Stimulated activated CD4-positive, alpha-beta T cell treated with anti-CD3 and anti-CD28 coated beads, Interleukin-1b, Interleukin-23, amount 100 ng/mL, for 48 hours (primary cell): ENCODE measurements around the gene HDAC4.

ENCODE experiments used
- DNase-seq: peaks from one replicate; pipeline ENCODE4 v3.0.0-alpha.2; 2020

HDAC4 gene

DNA sequence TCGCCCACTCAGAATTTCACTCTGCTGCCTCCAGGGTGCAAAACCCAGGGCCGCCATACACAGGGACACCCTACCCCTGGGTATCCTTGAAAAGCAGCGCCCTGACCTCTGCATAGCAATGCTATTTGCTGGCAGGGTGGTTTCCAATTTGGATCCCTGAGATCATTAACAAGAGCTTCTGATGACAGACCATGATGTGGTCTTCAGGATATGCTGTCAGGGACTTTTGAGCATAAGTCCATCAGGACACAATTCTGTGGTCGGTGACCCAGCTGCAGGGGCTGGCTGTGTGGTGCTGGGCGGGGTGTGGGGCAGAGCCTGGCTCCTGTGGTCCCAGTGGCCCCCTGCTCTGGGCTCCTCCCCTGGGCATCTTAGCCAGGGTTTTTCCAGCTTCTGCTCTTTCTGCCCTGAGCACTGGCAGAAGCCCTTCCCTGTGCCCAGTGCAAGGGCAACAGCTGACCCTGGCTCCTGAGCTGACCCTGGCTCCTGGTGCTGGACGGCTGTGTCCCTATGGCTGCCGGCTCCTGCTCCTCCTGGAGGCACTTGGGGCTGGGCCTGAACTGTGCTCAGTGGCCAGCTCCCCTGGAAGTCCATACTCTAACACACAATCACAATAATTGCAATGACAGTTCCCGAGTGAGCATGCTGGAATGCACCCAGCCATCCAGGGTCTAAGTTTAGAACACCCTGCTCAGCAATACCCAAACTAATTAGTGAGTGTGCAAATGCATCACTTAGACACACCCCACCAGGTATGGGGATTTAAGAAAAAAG is 271.5 kb downstream of the HDAC4 start:
- DNase-seq = no peak

DNA sequence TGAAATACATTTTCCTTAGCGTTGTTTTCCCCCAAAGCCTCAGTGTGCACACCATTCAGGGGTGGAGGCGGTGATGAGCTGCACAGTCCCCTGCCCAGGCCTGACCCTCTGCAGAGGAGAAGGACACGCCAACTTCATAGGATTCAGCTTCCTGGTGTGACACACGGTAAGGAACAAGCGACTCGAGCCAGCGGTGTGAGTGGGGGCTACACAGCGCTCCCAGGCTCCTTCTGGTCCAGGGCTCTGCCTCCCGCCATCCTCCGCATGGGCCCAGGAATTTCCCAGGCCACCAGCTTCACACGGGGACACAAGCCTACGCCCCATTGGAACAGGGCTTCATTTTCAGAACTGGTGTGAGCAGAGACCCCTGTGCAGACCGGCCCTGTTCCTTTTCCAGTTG is 272.1 kb downstream of the HDAC4 start:
- no peak for DNase-seq

DNA sequence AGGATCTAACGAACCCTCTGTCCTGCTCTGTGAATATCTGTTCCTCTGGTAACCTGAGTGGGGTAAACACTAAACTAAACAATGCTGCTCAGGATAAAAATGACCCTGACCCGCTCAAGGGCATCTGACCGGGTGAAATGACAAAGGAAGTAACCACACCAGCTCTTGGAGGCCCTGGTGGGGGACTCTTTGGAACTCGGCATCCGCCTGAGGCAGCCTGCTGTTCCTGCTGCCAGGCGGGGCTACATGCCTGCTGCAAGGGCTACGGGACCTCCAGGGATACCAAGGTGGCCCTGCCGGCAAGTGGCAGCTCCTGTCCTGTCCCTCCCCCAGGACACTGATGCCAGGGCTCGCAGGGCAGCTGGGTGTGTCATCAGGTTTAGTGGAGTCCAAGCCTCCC is 273.3 kb downstream of the HDAC4 start:
- DNase-seq = no peak

DNA sequence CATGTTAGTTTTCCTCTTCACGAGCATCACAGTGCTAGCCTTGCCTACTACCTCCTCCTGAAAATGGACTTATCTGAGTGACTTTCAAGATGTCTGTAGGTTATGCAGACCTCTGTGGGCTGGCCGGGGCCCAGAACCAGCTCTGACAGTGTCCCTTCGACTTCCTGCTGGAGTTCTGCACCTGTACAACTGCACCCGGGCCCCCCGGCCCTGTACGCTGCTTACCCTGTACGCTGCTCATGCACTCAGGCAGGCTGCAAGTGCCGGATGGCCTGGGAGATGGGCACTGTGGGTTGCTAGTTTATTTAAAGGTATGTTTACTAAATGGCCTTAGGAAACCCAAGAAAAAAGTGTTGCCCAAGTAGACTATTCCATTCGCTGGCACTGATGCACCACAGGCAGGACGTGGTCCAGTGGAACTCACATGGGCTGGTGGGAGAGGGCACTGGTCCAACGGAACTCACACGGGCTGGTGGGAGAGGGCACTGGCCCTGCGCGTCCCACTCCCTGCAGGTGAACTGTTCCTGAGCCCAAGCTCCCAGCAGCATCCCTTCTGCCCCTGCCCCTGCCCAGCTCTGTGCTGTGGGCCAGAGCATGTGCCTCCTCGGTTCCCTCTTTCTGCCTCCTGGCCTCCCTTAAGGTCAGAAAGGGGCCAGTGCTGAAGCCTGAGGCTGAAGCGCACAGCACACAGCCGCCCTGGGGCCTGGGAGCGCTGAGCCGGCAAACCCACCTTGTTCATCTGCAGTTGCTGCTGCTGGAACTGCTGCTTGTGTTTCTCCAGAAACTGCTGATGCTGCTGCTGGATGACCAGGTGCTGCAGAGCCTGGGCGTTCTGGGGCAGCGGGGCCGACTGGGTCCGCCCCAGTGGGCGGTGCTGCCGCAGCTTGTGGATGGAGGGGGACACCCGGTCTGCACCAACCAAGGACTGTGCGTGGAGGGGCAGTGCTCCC is 274.8 kb downstream of the HDAC4 start:
- DNase-seq = no peak

DNA sequence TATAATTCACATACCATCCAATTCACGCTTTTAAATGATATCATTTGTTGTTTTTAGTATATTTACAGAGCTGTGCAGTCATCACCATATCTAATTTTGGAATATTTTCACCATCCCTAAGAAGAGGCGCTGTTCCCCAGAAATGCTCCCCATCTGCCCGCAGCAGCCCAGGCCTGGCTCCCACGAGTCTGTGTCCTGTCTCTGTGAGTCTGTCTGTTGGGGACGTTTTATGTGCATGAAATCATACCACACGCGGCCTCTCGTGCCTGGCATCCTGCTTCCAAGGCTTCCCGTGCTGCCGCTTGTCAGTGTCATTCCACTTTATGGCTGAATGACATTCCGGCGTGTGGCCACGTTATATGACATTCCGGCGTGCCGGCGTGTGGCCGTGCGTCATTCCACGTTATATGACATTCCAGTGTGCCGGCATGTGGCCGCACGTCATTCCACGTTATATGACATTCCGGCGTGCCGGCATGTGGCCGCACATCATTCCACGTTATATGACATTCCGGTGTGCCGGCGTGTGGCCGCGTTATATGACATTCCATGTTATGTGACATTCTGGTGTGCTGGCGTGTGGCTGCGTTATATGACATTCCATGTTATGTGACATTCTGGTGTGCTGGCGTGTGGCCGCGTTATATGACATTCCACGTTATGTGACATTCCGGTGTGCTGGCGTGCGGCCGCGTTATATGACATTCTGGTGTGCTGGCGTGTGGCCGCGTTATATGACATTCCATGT is 276.5 kb downstream of the HDAC4 start:
- no peak for DNase-seq

DNA sequence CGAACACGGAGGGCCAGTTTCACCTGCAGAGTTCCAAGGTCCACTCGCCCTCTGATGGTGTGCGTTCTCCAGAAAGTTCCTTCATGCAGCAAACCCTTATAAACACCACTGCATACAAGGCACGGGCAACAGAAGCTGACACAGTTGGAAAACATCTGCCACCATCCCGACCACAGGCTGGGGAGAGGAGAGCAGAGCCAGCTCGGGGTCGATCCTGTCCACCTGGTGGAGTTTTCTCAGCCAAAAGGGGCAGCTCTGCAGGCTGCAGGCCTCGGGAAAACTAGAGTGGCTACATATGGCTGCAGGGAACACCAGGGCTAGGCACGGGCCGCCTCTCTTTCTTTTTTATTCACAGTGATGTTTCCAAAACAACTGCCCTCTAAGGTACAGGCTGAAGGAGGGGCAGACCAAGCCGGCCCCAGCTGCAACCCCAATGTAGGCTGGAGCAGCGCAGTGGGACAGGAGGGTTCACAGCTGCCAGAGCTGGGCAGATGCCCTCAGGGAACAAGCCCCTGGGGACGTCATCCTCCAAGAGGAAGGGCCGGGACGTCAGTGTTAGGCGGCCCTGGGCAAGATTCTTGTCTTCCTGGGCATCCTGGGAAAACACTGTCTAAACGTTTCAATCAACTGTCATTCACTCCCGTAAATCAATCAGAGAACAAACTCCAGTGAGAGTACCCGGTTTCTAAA is 278.3 kb downstream of the HDAC4 start:
- no peak for DNase-seq

DNA sequence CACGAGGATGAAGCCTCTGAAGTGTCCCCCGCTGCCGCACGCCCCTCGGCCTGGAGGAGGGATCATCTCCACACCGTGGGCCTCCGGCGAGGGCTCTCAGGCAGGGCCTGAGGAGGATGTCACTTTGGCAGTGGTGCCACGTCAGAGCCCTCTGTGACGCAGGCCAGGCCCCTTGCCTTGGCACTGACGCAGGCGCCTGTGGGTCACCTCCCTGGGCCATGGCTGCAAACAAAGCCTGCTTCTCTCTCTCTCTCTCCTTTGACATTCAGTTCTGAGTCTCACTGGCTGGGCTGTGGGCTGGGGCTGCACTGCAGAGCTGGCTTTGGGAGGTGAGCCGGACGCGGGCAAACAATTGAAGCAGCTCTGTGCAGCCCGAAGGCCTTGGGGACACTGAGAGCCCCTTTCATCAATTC is 279.2 kb downstream of the HDAC4 start:
- no peak for DNase-seq

DNA sequence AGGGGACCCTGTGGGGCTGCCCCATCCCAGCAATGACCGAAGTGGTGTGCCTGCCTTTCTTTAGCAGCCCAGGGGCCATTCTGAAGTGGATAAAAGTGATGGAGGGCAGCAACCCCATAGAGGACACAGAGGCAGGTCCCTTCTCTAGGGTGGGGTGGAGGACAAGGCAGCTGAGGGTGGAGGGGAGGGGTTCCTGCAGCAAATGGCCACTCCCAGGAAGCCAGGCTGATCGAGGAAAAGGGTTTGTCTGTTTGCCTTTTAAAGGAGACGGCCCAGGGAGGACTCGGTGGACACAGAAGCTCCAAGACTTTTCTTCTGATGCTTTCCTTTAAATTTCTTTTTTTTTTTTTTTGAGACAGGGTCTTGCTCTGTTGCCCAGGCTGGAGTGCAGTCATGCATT is 280.2 kb downstream of the HDAC4 start:
- no peak for DNase-seq

DNA sequence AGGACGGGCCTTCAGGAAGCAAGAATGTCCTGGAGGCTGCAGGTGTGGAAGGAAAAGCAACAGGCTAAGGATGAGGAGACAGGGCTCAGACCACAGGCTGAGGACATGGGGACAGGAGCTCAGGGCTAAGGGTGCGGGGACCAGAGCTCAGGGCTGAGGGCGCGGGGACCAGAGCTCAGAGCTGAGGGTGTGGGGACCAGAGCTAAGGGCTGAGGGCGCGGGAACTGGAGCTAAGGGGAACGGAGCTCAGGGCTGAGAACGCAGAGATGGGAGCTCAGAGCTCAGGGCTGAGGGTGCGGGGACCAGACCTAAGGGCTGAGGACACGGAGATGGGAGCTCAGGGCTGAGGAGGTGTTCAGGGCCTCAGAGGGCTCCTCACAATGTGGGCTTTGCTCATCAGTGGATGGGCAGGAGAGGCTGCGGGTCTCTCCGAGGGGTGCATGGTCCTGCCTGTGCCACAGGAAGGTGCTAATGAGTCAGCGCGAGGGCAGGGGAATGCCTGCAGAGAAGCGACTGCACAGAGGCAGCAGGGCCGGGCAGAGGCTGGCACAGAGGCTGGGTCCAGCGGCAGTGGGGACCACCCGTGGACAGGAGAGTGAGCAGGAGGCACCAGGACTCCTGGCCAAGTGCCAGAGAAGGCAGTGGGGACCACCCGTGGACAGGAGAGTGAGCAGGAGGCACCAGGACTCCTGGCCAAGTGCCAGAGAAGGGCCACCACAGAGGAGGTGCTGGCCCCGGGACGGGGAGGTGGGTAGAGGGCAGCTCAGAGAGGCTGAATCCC is 281.3 kb downstream of the HDAC4 start:
- DNase-seq = no peak

DNA sequence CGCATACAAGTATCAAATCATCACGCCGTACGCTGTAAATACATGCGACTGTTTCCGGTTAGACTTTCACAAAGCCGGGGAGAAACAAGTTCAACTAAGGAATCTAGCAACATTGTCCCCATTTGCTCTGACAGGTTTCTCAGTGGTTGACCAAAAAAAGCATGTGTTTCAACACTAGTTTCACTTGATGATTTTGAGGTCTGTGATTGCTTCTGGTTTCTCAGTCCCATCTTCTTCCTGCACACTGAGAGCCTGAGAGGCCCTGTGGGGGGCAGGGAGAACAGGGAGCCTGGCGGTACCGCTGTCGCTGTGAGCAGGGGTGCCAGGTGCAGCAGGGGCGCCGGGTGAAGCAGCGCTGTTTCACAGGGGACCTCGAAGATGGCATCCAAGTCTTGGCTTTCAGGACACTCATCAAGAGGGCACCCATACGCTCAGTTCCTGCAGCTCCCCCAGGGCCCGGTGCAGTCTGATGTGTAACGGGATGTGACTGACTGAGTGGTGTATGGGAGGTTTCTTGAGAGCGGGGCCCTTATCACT is 282.1 kb downstream of the HDAC4 start:
- DNase-seq = peak; percentile 31

DNA sequence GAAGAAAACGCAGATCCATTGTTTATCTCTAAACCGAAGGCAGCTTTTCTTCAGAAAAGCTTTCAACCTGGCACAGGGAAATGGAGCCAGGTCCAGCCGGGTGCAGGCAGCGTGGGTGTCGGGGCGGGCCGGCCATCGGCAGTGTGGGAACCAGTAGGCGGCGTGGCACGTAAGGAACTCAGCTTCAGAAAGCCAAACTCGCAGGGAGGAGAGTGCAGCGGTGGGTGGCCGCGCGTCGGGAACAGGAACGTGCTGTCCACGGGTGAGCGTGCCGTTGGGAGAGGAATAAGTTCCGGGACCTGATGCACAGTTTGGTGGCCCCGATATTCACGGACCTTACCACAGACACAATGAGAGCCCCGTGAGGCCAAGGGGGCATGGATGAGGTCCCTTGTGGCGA is 282.6 kb downstream of the HDAC4 start:
- DNase-seq = no peak

DNA sequence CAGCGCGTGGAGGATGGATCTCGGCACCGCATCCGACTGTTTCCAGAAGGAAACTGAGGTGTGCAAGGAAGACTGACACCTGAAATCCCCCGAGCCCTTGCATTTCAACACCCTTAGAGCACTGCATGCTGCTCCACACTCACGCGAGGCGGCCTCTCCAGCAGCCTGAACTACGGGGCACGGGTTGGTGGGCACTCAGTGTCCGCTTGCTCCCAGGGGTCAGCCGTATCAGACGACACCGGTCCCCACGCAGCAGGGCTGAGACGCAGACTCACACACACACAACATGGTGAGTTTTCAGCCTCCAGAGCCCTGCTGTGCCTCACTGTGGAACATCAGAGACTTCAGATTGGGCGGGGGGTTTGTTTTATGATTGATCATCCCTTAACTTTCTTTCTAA is 283.0 kb downstream of the HDAC4 start:
- DNase-seq = no peak

DNA sequence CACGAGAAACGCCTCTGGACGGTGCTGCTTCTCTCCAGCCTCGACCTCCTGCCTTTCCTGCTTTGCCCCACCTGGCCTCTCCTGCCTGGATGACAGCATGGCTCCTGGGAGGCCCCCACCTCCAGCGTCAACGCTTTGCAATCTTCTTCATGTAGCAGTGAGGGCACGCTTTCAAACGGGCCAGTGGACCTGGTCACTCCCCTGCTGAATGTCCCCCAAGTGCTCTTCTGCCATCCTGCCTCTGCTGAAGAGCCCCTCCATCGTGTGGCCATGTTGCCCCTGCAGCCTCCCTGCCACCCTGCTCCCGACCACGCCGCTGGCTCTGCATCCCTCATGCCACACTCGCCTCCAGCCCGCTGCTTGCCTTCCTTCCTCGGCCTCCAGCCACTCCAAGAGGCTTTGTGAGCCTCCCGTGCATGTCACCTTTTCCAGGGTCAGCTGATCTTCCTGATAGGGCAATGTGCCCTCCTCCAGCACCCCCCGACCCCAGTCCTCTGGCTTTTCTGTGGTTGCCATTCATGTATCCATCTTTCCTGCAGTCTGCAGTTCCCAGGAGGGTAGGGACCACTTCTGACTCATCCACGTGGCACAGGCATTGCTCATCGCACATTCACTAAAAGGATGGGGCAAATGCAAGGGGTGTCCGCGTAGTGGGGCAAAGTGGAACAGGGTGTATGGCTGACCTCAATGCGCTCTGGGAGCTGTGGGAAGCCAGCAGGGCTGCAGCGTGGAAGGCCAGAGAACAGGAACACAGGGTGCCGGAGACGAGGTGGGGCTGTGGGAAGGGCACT is 284.2 kb downstream of the HDAC4 start:
- no peak for DNase-seq

DNA sequence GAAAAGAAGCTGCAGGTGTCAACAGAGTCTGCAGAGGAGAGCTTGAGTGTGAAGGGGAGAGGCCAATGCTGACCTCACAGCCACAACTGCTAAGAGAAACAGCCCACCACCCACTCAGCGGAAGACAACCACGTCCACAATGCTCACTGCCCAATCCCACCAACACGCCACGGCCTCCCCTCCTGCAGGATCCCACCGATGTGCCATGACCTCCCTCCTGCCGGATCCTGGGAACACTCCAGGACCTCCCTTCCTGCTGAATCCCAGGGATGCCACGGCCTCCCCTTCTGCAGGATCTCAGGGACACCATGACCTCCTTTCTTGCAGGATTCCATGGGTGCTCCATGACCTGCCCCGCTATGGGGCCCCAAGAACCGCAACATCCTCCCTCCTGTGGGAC is 285.2 kb downstream of the HDAC4 start:
- DNase-seq = no peak

DNA sequence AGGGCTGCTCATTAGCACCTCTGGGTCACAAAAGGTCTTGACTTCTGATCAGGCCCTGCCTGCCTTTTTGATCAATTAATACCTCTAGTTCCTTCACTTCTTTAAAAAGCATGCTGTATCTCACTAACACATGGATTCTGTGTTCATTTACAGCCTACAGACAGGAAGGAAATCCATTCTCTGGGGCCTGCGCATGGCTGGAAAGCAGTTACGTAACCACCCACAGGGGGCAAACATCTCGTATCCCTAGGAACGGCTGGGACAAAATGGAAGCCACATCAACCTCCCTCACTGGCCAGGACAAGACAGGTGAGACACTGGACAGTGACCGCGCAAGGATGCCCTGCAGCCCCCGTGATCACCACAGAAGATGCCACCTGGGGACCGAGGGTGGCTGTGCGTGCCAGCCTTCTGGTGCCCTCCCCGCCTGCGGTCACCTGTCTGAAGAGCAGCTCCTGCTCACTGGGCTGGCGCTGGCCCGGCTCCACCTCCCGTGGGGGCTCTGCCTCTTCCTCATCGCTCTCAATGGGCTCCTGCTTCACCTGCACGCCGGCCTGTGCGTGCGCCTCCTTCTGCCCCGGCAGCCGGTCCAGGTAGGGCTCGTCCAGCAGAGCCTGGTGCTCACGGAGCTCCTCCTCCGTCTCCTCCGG is 286.1 kb downstream of the HDAC4 start:
- DNase-seq = no peak

DNA sequence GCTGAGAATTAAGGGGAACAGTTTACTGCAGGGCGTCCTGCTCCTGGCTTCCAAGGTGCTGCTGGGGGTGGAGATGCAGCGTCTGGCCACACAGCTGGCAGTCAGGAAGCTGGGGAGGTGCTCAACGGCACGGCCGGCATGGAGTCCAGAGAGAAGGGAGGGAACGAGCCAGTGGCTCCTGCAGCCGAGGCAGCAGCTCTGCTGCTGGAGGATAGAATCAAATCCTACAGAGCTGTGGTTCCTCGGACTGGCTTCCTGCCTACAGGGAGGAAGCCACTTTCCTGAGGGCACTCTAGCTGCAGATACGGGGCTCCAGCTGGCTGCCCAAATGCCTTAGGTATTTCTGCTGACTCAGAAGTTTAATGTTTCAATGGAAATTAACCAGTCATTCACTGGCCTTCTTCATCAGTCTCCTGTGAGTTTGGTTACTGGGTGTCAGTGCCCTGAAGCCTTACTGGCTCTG is 286.7 kb downstream of the HDAC4 start:
- DNase-seq = no peak

DNA sequence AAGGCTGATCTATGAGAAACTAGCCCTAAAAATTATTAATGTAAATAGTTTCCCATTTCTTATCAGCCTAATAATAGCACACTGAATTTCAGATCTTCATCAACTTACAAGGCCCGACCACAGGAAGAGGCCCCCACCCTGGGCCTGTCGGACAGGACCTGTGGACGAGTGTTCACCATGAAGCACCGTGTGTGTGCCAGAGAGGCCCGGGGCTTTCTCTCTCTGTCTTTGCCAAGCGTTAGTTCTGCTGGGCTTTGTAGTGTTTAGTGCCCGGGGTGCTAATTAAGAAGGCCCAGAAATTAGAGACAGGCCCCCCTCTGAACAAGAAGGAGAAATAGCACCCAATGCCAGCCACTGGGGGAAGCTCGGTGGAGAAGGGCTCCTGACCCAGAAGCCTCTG is 287.2 kb downstream of the HDAC4 start:
- no peak for DNase-seq

DNA sequence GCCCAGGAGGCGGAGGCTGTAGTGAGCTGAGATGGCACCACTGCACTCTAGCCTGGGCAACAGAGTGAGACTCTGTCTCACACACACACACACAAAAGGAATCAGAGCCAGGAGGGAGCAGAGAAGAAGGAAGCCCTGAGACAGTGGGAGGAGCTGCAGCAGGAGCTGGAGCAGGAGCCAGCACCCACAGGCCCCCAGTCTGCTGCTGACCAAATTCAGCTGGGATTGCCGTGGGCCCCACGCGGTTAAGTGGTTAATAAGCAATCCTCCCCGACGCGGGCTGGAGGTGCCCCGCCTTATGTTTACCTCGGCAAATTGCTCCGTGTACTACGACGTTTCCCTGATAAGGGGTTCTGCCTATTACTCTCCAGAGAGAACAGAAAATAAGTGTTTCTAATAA is 287.6 kb downstream of the HDAC4 start:
- no peak for DNase-seq

DNA sequence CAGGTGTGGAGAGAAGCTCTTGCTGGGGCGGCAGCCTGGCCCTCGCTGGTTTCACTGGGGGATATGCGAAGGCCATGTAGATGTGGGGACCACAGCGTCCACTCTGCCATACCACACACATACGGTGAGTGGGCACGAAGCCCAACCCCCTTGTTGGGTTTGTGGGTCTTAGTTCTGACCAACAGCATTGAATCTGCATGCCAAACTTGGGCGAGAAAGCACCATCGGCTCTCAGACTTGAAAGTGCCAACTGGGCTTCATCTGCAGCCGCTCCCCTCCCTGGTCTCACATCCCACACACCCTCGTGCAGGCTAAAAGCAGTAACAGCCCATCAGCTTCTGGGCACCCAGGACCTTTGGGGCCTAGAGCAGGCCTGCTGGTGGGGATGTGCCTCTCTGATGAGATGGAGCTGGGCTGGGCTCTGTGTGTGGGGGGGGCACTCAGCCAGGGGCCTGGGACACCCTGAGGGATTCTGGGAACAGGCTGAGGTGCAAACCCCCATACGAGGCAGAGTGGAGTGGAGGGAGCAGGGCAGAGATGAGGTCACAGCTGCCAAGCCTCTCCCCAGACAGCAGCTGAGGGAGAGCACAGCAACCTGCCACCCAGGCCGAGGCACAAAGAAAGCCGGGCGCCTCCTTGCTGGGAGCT is 288.6 kb downstream of the HDAC4 start:
- DNase-seq = no peak
